ENCODE measurements around the gene PRPF40B.

The PRPF40B gene

DNA sequence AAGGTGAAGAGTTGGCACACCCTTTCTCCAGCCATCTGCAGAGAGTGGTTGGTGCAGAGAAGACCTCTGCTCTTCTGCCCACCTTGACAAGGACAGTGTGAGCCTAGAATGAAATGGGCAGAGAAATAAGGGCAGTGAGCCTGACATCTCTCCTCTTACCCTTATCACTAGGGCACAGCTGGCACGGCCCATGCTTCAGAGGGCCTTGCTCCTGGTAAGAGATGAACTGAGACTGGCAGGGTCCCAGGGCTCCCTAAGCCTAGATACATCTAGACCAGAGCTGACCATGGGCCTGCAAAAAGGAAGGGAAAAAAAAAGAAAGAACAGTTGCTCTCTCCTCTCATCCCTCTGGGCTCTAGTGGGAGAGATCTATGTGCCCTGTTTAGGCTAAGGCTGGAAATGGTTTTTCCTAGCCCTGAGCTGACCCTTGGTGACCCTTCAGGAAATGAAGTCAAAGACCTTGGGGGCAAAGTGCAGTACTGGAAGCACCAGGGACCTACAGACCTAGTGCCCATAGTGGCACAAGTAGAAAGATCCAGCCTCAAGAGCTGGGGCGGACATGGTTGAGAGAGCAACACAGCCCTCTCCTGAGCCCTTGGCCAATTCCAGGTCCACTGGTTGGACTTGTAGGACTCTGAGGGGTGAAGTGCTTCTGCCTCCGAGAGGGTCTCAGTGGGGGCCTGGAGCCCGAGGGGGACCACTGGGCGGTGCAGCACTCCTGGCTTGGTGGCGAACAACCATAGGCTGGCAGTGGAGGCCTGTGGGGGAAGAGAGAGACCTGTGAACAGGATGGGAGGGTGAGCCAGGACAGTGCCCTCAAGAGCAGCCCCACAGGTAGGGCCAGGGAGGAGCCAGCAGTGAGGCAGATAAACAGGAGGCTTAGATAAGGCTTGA is 22.0 kb downstream of the PRPF40B start:
- FAIRE-seq (no peak), DNase-seq (ENCODE audit: insufficient read length, low spot score) (no peak)
- TF ChIP-seq POU2F2 (IDR thresholded peaks at IDR 0.05; ENCODE audit: low read depth, low read length) (no peak), POLR2A (IDR thresholded peaks at IDR 0.05; ENCODE audit: low read depth, low read length) (no peak), PAX5 (IDR thresholded peaks at IDR 0.05; ENCODE audit: insufficient read depth, low read length, severe bottlenecking) (no peak), TAF1 (IDR thresholded peaks at IDR 0.05; ENCODE audit: low read depth, low read length) (no peak), POLR2AphosphoS5 (IDR thresholded peaks at IDR 0.05; ENCODE audit: low read depth, low read length) (no peak), SPI1 (IDR thresholded peaks at IDR 0.05; ENCODE audit: low read depth, low read length) (no peak)

GRCh38 chr12:49646331-49646830 is 23.0 kb downstream of the PRPF40B start:
- DNase-seq (ENCODE audit: insufficient read length, low spot score), result no peak
- FAIRE-seq, result no peak
- TF ChIP-seq TAF1 (IDR thresholded peaks at IDR 0.05; ENCODE audit: low read depth, low read length), result no peak
- TF ChIP-seq PAX5 (IDR thresholded peaks at IDR 0.05; ENCODE audit: insufficient read depth, low read length, severe bottlenecking), result no peak
- no peak for TF ChIP-seq POLR2A (IDR thresholded peaks at IDR 0.05; ENCODE audit: low read depth, low read length)
- TF ChIP-seq SPI1 (IDR thresholded peaks at IDR 0.05; ENCODE audit: low read depth, low read length), result no peak

- no peak for DNase-seq (ENCODE audit: insufficient read length, low spot score)
- FAIRE-seq, result no peak
- TF ChIP-seq TAF1 (IDR thresholded peaks at IDR 0.05; ENCODE audit: low read depth, low read length), result no peak
- TF ChIP-seq POLR2A (IDR thresholded peaks at IDR 0.05; ENCODE audit: low read depth, low read length), result no peak
- TF ChIP-seq SPI1 (IDR thresholded peaks at IDR 0.05; ENCODE audit: low read depth, low read length), result no peak
- TF ChIP-seq PAX5 (IDR thresholded peaks at IDR 0.05; ENCODE audit: insufficient read depth, low read length, severe bottlenecking), result no peak
Measured at GRCh38 chr12:49646871-49647654, 23.7 kb downstream of the PRPF40B start.

- FAIRE-seq, result no peak
Measured at GRCh38 chr12:49647827-49648711, 24.7 kb downstream of the PRPF40B start.

DNA sequence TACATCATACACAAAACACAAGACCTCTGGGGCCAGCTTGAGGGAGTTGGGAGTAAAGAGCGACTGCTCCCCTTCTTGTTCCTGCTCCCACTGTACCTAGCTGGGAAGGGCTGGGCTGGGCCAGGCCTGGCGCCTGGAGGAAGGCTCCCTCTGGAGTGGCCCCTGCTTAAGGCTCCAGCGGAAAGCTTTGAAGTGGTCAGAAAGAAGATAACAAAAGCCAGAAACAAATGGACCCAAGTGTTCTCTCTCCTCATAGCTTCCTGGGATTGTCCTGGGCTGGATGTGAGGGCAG is 25.3 kb downstream of the PRPF40B start:
- DNase-seq (ENCODE audit: insufficient read length, low spot score), result no peak
- FAIRE-seq, result no peak
- TF ChIP-seq POU2F2 (IDR thresholded peaks at IDR 0.05; ENCODE audit: low read depth, low read length), result no peak
- TF ChIP-seq POLR2AphosphoS5 (IDR thresholded peaks at IDR 0.05; ENCODE audit: low read depth, low read length), result no peak
- no peak for TF ChIP-seq TAF1 (IDR thresholded peaks at IDR 0.05; ENCODE audit: low read depth, low read length)
- TF ChIP-seq SPI1 (IDR thresholded peaks at IDR 0.05; ENCODE audit: low read depth, low read length), result no peak
- no peak for TF ChIP-seq POLR2A (IDR thresholded peaks at IDR 0.05; ENCODE audit: low read depth, low read length)
- no peak for TF ChIP-seq PAX5 (IDR thresholded peaks at IDR 0.05; ENCODE audit: insufficient read depth, low read length, severe bottlenecking)

More at GRCh38 chr12:49647827-49648711, 24.7 kb downstream of the PRPF40B start:
- DNase-seq (ENCODE audit: insufficient read length, low spot score), result no peak
- TF ChIP-seq SPI1 (IDR thresholded peaks at IDR 0.05; ENCODE audit: low read depth, low read length) (no peak), POU2F2 (IDR thresholded peaks at IDR 0.05; ENCODE audit: low read depth, low read length) (no peak), POLR2AphosphoS5 (IDR thresholded peaks at IDR 0.05; ENCODE audit: low read depth, low read length) (no peak), POLR2A (IDR thresholded peaks at IDR 0.05; ENCODE audit: low read depth, low read length) (no peak), TAF1 (IDR thresholded peaks at IDR 0.05; ENCODE audit: low read depth, low read length) (no peak), PAX5 (IDR thresholded peaks at IDR 0.05; ENCODE audit: insufficient read depth, low read length, severe bottlenecking) (no peak)

GRCh38 chr12:49649445-49649844 is 26.1 kb downstream of the PRPF40B start:
- no peak for DNase-seq (ENCODE audit: insufficient read length, low spot score)
- TF ChIP-seq POLR2AphosphoS5 (IDR thresholded peaks at IDR 0.05; ENCODE audit: low read depth, low read length), result no peak
- TF ChIP-seq TAF1 (IDR thresholded peaks at IDR 0.05; ENCODE audit: low read depth, low read length), result no peak
- no peak for TF ChIP-seq SPI1 (IDR thresholded peaks at IDR 0.05; ENCODE audit: low read depth, low read length)
- TF ChIP-seq POU2F2 (IDR thresholded peaks at IDR 0.05; ENCODE audit: low read depth, low read length), result no peak
- no peak for TF ChIP-seq POLR2A (IDR thresholded peaks at IDR 0.05; ENCODE audit: low read depth, low read length)
- no peak for TF ChIP-seq PAX5 (IDR thresholded peaks at IDR 0.05; ENCODE audit: insufficient read depth, low read length, severe bottlenecking)
- no peak for FAIRE-seq

GRCh38 chr12:49649892-49650291 is 26.5 kb downstream of the PRPF40B start:
- FAIRE-seq (no peak), DNase-seq (ENCODE audit: insufficient read length, low spot score) (no peak)
- no peak for TF ChIP-seq PAX5 (IDR thresholded peaks at IDR 0.05; ENCODE audit: insufficient read depth, low read length, severe bottlenecking)
- TF ChIP-seq SPI1 (IDR thresholded peaks at IDR 0.05; ENCODE audit: low read depth, low read length), result no peak
- TF ChIP-seq TAF1 (IDR thresholded peaks at IDR 0.05; ENCODE audit: low read depth, low read length), result no peak
- no peak for TF ChIP-seq POLR2AphosphoS5 (IDR thresholded peaks at IDR 0.05; ENCODE audit: low read depth, low read length)
- TF ChIP-seq POU2F2 (IDR thresholded peaks at IDR 0.05; ENCODE audit: low read depth, low read length), result no peak
- TF ChIP-seq POLR2A (IDR thresholded peaks at IDR 0.05; ENCODE audit: low read depth, low read length), result no peak

GRCh38 chr12:49651855-49652254 is 28.5 kb downstream of the PRPF40B start:
- TF ChIP-seq SPI1 (IDR thresholded peaks at IDR 0.05; ENCODE audit: low read depth, low read length) (no peak), POLR2A (IDR thresholded peaks at IDR 0.05; ENCODE audit: low read depth, low read length) (no peak), PAX5 (IDR thresholded peaks at IDR 0.05; ENCODE audit: insufficient read depth, low read length, severe bottlenecking) (no peak), POU2F2 (IDR thresholded peaks at IDR 0.05; ENCODE audit: low read depth, low read length) (no peak), POLR2AphosphoS5 (IDR thresholded peaks at IDR 0.05; ENCODE audit: low read depth, low read length) (no peak), TAF1 (IDR thresholded peaks at IDR 0.05; ENCODE audit: low read depth, low read length) (no peak)
- FAIRE-seq, result no peak
- DNase-seq (ENCODE audit: insufficient read length, low spot score), result no peak

Measured in GM12891 (cell line).